K562 (cell line): Measurements from ENCODE around the gene ATE1. TPM values are rescaled to one million over a fixed set of nuclear protein-coding genes. Genes with fewer than 3 reads are reported as not detected.

ENCODE experiments used
- ATAC-seq: fragments of 200-7000 bp; cut with Tn5 transposase; 3 replicates; pipeline ENCODE4 v1.9.1; 2020; ENCODE audit warnings: moderate library complexity
- BruUV-seq: library from RNA; stranded (reverse); fragments of 400-500 nt; replicated peaks from 2 replicates; lab custom pipeline; 2021; lab: Mats Ljungman, UMichigan
- CTCF ChIA-PET: fragments of 300-600 bp; formaldehyde crosslinking; extraction: SDS; loops from one replicate; lab custom pipeline; 2021; ENCODE audit warnings: low intra/inter-chr PET ratio; lab: Yijun Ruan, JAX
- POLR2A ChIA-PET: fragments of 300-600, 350-650 bp; sonication (Branson Sonifier 250); formaldehyde crosslinking; extraction: SDS; loops from one replicate; lab custom pipeline; 2021; ENCODE audit warnings: antibody characterized with exemption, inconsistent platforms; lab: Yijun Ruan, JAX
- DNase-seq, 4 experiments: peaks; one replicate each; pipeline versions ENCODE4 v3.0.0 to v3.0.0-alpha.2; 2011 to 2018; ENCODE audit warnings: low spot score in 3 of 4, mixed read lengths in 3 of 4; ENCODE audit errors: extremely low read depth in 1 of 4
- FAIRE-seq: peaks from 2 replicates; lab custom pipeline; 2011; peaks lifted over from hg19 to GRCh38; lab: Jason Lieb, UNC
- H2AFZ ChIP-seq: 2 replicates; pipeline ENCODE4 v1.6.0; 2011; ENCODE audit warnings: low read depth, low read length, control low read depth, inconsistent platforms
- H3K27ac ChIP-seq: fragments of 200-600 bp; 3 replicates; pipeline ENCODE4 v1.8.0; 2011; ENCODE audit warnings: low read depth, mild to moderate bottlenecking, control low read depth, inconsistent platforms, low read length, moderate library complexity, mixed read lengths; ENCODE audit errors: extremely low read depth
- H3K27me3 ChIP-seq, 2 experiments: fragments of 300-600 bp in 1 of 2; 2 replicates in 1 of 2; 3 replicates in 1 of 2; pipeline versions ENCODE4 v1.6.0 to v1.8.0; 2011; ENCODE audit warnings: inconsistent platforms in 2 of 2, low read length in 2 of 2, mild to moderate bottlenecking in 1 of 2, mixed read lengths in 1 of 2, moderate library complexity in 1 of 2; ENCODE audit not compliant: control insufficient read depth in 2 of 2, insufficient read depth in 2 of 2
- H3K36me3 ChIP-seq: fragments of 300-600 bp; 3 replicates; pipeline ENCODE4 v1.8.0; 2011; ENCODE audit warnings: mild to moderate bottlenecking, low read length, inconsistent platforms; ENCODE audit not compliant: control insufficient read depth, insufficient read depth
- H3K4me1 ChIP-seq, 2 experiments: fragments of 200-600 bp in 1 of 2; replicated peaks in 1 of 2; 2 replicates in 1 of 2; 3 replicates in 1 of 2; pipeline versions ENCODE4 v1.5.1 to v1.8.0; 2011; ENCODE audit warnings: inconsistent platforms in 2 of 2, low read length in 2 of 2, mild to moderate bottlenecking in 1 of 2, mixed read lengths in 1 of 2, moderate library complexity in 1 of 2; ENCODE audit not compliant: control insufficient read depth in 2 of 2, insufficient read depth in 2 of 2
- H3K4me2 ChIP-seq: 2 replicates; pipeline ENCODE4 v1.6.1; 2011; ENCODE audit warnings: low read length, control low read depth, inconsistent platforms, mixed read lengths; ENCODE audit not compliant: insufficient read depth
- H3K4me3 ChIP-seq: fragments of 200-600 bp; sonication (generic), shearing (Covaris generic); 2 replicates; pipeline ENCODE4 v1.5.1; 2016; ENCODE audit warnings: control low read depth, inconsistent platforms
- H3K79me2 ChIP-seq: fragments of 200-600 bp; 3 replicates; pipeline ENCODE4 v1.8.0; 2011; ENCODE audit warnings: low read length, inconsistent platforms; ENCODE audit not compliant: control insufficient read depth, insufficient read depth
- H3K9ac ChIP-seq, 2 experiments: 2 replicates each; pipeline versions ENCODE4 v1.6.0 to v1.6.1; 2011; ENCODE audit warnings: low read depth in 2 of 2, low read length in 2 of 2, control low read depth in 1 of 2, inconsistent platforms in 1 of 2, mild to moderate bottlenecking in 1 of 2, mixed read lengths in 1 of 2; ENCODE audit not compliant: insufficient read depth in 1 of 2
- H3K9me1 ChIP-seq: one replicate; pipeline ENCODE4 v1.6.0; 2011; ENCODE audit warnings: inconsistent platforms, mild to moderate bottlenecking, low read length, moderate library complexity; ENCODE audit not compliant: control insufficient read depth, insufficient read depth
- H3K9me3 ChIP-seq: replicated peaks from 2 replicates; pipeline ENCODE4 v1.5.1; 2011; ENCODE audit warnings: low read depth, low read length, inconsistent platforms; ENCODE audit not compliant: control insufficient read depth, insufficient read depth
- H4K20me1 ChIP-seq: replicated peaks from 2 replicates; pipeline ENCODE4 v1.6.1; 2011; ENCODE audit warnings: low read length, inconsistent platforms, mixed read lengths; ENCODE audit not compliant: control insufficient read depth, insufficient read depth
- ELF4 ChIP-seq: fragments of 450-650 bp; formaldehyde crosslinking; IDR thresholded peaks from 2 replicates; pipeline ENCODE4 v1.4.0; 2022; ENCODE audit warnings: missing genetic modification characterization
- NCOA1 ChIP-seq: fragments of 450-650 bp; IDR thresholded peaks from 2 replicates; pipeline ENCODE4 v1.6.1; 2016; ENCODE audit warnings: low read depth
- NFIC ChIP-seq: fragments of 450-650 bp; IDR thresholded peaks from 2 replicates; pipeline ENCODE4 v1.6.1; 2017; ENCODE audit warnings: mild to moderate bottlenecking, inconsistent platforms
- SIX5 ChIP-seq, 2 experiments: IDR thresholded peaks; 2 replicates each; pipeline ENCODE4 v1.6.1; 2011; ENCODE audit warnings: low read length in 2 of 2, borderline replicate concordance in 1 of 2, low read depth in 1 of 2, mild to moderate bottlenecking in 1 of 2, moderate library complexity in 1 of 2; ENCODE audit not compliant: insufficient read depth in 1 of 2
- WGBS: fragments of 100-300 bp; shearing (Covaris generic); methylation state at CpG from one replicate; pipeline ENCODE4 v1.1.6; 2016; ENCODE audit warnings: low coverage, mixed read lengths; ENCODE audit not compliant: insufficient coverage; ENCODE audit errors: missing lambda C conversion rate; 5-methylcytosine and 5-hydroxymethylcytosine counted together
- in situ Hi-C: fragments of 300-500 bp; cut with MboI; formaldehyde crosslinking; loops from 4 replicates; pipeline ENCODE4 v1.15.0; 2018; ENCODE audit warnings: inconsistent platforms, mixed read lengths
- intact Hi-C: fragments of 100-400 bp; cut with micrococcal nuclease; formaldehyde crosslinking; loops from 2 replicates; pipeline ENCODE4 v1.14.2; 2022
- polyA plus RNA-seq, 8 experiments: library from polyadenylated mRNA; depleted of rRNA in 4 of 8; stranded (reverse) in 5 of 8; unstranded in 3 of 8; fragments of >200 nt; fragmentation: Nextera tagmentation in 2 of 8; fragmentation: Illumina TruSeq in 1 of 8; extraction: Ambion mirVana in 2 of 8; extraction: Trizol in 1 of 8; gene quantifications; 2 replicates each; pipeline versions ENCODE4 v1.2.1 to v1.2.3, GENCODE V29; 2011 to 2014; ENCODE audit warnings: inconsistent platforms in 1 of 8, missing spikeins in 1 of 8
- total RNA-seq, 7 experiments: library from RNA; depleted of rRNA in 6 of 7; stranded (reverse); fragments of >200 nt in 6 of 7; fragmentation: Illumina TruSeq in 2 of 7; extraction: Trizol in 2 of 7; gene quantifications; 2 replicates each; pipeline versions ENCODE4 v1.2.1 to v1.2.3, GENCODE V29; 2011 to 2021; ENCODE audit warnings: low replicate concordance in 1 of 7
- TF ChIP-seq, protein P1 (sequence below): fragments of 250-450 bp; sonication (Bioruptor Pico); IDR thresholded peaks from 2 replicates; pipeline ENCODE4 v1.8.0; 2022; ENCODE audit warnings: inconsistent platforms, mild to moderate bottlenecking, moderate library complexity, borderline replicate concordance

Gene ATE1
- total and polyA plus RNA-seq, 9 of the 15 experiments (the other 6 are each of a cell fraction or from before 2014, with no cell fraction given) = 3.0 to 14.2 (median 8.8) TPM

DNA sequence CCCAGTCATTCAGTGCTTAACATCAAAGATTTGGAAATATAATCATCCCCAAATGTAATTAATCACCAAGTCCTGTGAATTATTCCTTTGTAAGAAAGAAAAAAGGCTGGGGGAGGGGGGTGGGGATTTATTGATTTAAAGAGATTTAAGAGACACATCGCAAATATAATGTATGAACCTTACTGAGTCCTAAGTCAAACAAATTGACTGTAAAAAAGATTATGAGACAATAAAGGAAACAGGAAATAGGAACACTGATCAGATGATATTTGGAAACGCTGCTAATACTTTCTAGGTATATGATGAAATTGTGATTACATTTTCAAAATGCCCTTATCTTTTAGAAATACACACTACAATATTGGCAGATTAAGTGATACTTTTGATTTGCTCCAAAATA lies 92.5 kb downstream of the ATE1 start:
- Histone ChIP-seq H3K4me2 (no peak overlapping the region), H2AFZ (no peak overlapping the region), H3K4me1 (peaks cover 0 to 15% of the 10 kb centered on the region in 2 experiments; a peak in 4 of 5 replicates), H4K20me1 (no peaks in the 10 kb centered on the region), H3K9me3 (no peaks in the 10 kb centered on the region), H3K4me3 (no peak overlapping the region), H3K27ac (no peak overlapping the region), H3K9me1 (no peaks in the 10 kb centered on the region), H3K79me2 (no peaks in the 10 kb centered on the region), H3K9ac (no peak overlapping the region), H3K36me3 (0 out of 3 replicates have a peak, but pooled peaks cover 3% of the 10 kb centered on the region), H3K27me3 (no peaks in the 10 kb centered on the region)
- in situ Hi-C loops (no loop called here), intact Hi-C loops (no loop called here)
- ChIA-PET CTCF (no interaction called here), POLR2A (no interaction called here)
- FAIRE-seq (no peak), ATAC-seq (no peak), DNase-seq (no peak)
- 56% methylated on average over 2 of the region's 2 CpGs for WGBS
- BruUV-seq = no TSS peak
- no peak for TF ChIP-seq NFIC
- no peak for TF ChIP-seq SIX5 (IDR thresholded peaks at IDR 0.05; ENCODE audit: borderline replicate concordance in 1 of 2, insufficient read depth in 1 of 2, low read depth in 1 of 2, low read length in 2 of 2)
- no peak for TF ChIP-seq NCOA1
- TF ChIP-seq, protein P1, sequence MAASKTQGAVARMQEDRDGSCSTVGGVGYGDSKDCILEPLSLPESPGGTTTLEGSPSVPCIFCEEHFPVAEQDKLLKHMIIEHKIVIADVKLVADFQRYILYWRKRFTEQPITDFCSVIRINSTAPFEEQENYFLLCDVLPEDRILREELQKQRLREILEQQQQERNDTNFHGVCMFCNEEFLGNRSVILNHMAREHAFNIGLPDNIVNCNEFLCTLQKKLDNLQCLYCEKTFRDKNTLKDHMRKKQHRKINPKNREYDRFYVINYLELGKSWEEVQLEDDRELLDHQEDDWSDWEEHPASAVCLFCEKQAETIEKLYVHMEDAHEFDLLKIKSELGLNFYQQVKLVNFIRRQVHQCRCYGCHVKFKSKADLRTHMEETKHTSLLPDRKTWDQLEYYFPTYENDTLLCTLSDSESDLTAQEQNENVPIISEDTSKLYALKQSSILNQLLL (CRISPR knock-in tag) = no peak
- TF ChIP-seq ELF4 = no peak
